Caco-2 (cell line): ENCODE results near the gene HOXD1. TPM values are rescaled to one million over a fixed set of nuclear protein-coding genes. Genes with fewer than 3 reads are reported as not detected.

Experiments used
- BruUV-seq: library from RNA; stranded (reverse); fragments of 400-500 nt; replicated peaks from 2 replicates; lab custom pipeline; 2021; lab: Mats Ljungman, UMichigan
- CTCF ChIA-PET: fragments of 300-600 bp; sonication (Branson Sonifier 250); formaldehyde crosslinking; loops from one replicate; lab custom pipeline; 2022; ENCODE audit warnings: antibody characterized with exemption; lab: Charles Lee
- POLR2A ChIA-PET: fragments of 300-600 bp; sonication (Branson Sonifier 250); formaldehyde crosslinking; loops from one replicate; lab custom pipeline; 2022; ENCODE audit warnings: antibody characterized with exemption; lab: Charles Lee
- DNase-seq, 2 experiments: peaks; one replicate each; pipeline versions ENCODE4 v3.0.0 to v3.0.0-alpha.2; 2020 to 2022
- H3K27me3 ChIP-seq: replicated peaks from 2 replicates; pipeline ENCODE4 v1.6.0; 2011; ENCODE audit warnings: low read length; ENCODE audit not compliant: control insufficient read depth, insufficient read depth
- H3K36me3 ChIP-seq: 2 replicates; pipeline ENCODE4 v1.5.1; 2011; ENCODE audit warnings: low read length; ENCODE audit not compliant: control insufficient read depth, insufficient read depth
- H3K4me1 ChIP-seq: fragments of 250-450 bp; sonication (Bioruptor Pico); 2 replicates; pipeline ENCODE4 v1.5.1; 2020; ENCODE audit warnings: mild to moderate bottlenecking
- H3K4me3 ChIP-seq: 2 replicates; pipeline ENCODE4 v1.5.1; 2011; ENCODE audit warnings: low read depth, mild to moderate bottlenecking, control low read depth, low read length
- H3K9me3 ChIP-seq: fragments of 250-450 bp; sonication (Bioruptor Pico); 2 replicates; pipeline ENCODE4 v1.5.1; 2020; ENCODE audit warnings: mild to moderate bottlenecking, moderate library complexity
- H3K27ac Mint-ChIP-seq: one replicate; pipeline ENCODE4 v1.8.0; 2022; ENCODE audit warnings: mixed read lengths; ENCODE audit not compliant: unreplicated experiment
- H3K27me3 Mint-ChIP-seq: one replicate; pipeline ENCODE4 v1.8.0; 2022; ENCODE audit warnings: mixed read lengths; ENCODE audit not compliant: insufficient read depth, unreplicated experiment
- H3K36me3 Mint-ChIP-seq: one replicate; pipeline ENCODE4 v1.8.0; 2022; ENCODE audit warnings: mild to moderate bottlenecking, mixed read lengths; ENCODE audit not compliant: insufficient read depth, unreplicated experiment
- H3K4me1 Mint-ChIP-seq: one replicate; pipeline ENCODE4 v1.8.0; 2022; ENCODE audit warnings: low read depth, mixed read lengths; ENCODE audit not compliant: unreplicated experiment
- H3K4me3 Mint-ChIP-seq: one replicate; pipeline ENCODE4 v1.8.0; 2022; ENCODE audit warnings: mild to moderate bottlenecking, moderate library complexity, mixed read lengths; ENCODE audit not compliant: unreplicated experiment
- H3K9me3 Mint-ChIP-seq: one replicate; pipeline ENCODE4 v1.8.0; 2022; ENCODE audit warnings: mixed read lengths; ENCODE audit not compliant: unreplicated experiment
- intact Hi-C: fragments of 100-400 bp; cut with micrococcal nuclease; formaldehyde crosslinking; loops from one replicate; pipeline ENCODE4 v1.10.0; 2022; ENCODE audit not compliant: unreplicated experiment
- total RNA-seq: library from RNA; stranded (reverse); gene quantifications from 2 replicates; pipeline ENCODE4 v1.2.3, GENCODE V29; 2022
- TF ChIP-seq, protein P1 (sequence below), 2 experiments: fragments of 200-600 bp in 1 of 2; IDR thresholded peaks; 1 replicate in 1 of 2; 2 replicates in 1 of 2; pipeline versions ENCODE4 v1.5.1 to v1.8.0; 2011 to 2022; ENCODE audit warnings: antibody characterized with exemption in 1 of 2, control low read depth in 1 of 2, inconsistent platforms in 1 of 2, low read depth in 1 of 2, low read length in 1 of 2, mild to moderate bottlenecking in 1 of 2, moderate library complexity in 1 of 2; ENCODE audit not compliant: insufficient read depth in 1 of 2, severe bottlenecking in 1 of 2, unreplicated experiment in 1 of 2

Gene HOXD1
- total RNA-seq, 1 experiment from 2014 or later = not detected

- Mint-ChIP-seq H3K9me3 (no peaks in the 10 kb centered on the region), H3K4me1 (peaks cover 7% of the 10 kb centered on the region), H3K27me3 (peaks cover 35% of the 10 kb centered on the region), H3K27ac (no peak overlapping the region), H3K36me3 (no peaks in the 10 kb centered on the region), H3K4me3 (no peak overlapping the region)
- Histone ChIP-seq H3K36me3 (no peaks in the 10 kb centered on the region), H3K27me3 (no peaks in the 10 kb centered on the region), H3K4me1 (0 out of 2 replicates have a peak, but pooled peaks cover 8% of the 10 kb centered on the region), H3K4me3 (no peak overlapping the region), H3K9me3 (no peaks in the 10 kb centered on the region)
- ChIA-PET CTCF (no interaction called here), POLR2A (no interaction called here)
- TF ChIP-seq, protein P1, sequence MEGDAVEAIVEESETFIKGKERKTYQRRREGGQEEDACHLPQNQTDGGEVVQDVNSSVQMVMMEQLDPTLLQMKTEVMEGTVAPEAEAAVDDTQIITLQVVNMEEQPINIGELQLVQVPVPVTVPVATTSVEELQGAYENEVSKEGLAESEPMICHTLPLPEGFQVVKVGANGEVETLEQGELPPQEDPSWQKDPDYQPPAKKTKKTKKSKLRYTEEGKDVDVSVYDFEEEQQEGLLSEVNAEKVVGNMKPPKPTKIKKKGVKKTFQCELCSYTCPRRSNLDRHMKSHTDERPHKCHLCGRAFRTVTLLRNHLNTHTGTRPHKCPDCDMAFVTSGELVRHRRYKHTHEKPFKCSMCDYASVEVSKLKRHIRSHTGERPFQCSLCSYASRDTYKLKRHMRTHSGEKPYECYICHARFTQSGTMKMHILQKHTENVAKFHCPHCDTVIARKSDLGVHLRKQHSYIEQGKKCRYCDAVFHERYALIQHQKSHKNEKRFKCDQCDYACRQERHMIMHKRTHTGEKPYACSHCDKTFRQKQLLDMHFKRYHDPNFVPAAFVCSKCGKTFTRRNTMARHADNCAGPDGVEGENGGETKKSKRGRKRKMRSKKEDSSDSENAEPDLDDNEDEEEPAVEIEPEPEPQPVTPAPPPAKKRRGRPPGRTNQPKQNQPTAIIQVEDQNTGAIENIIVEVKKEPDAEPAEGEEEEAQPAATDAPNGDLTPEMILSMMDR (IDR thresholded peaks at IDR 0.05; ENCODE audit: insufficient read depth in 1 of 2, low read depth in 1 of 2, low read length in 1 of 2, severe bottlenecking in 1 of 2, unreplicated experiment in 1 of 2) = no peak
- intact Hi-C loops = loop anchor here (5.0 kb wide), 1 partner anchor 47 kb away; the partner anchor contains the start of gene HOXD1
- DNase-seq = no peak
- BruUV-seq = no TSS peak
Observed at GRCh38 chr2:176139661-176140512, 48.6 kb upstream of the HOXD1 start.

GRCh38 chr2:176140513-176141317 lies 47.8 kb upstream of the HOXD1 start:
- no peak overlapping the region for H3K4me3 Mint-ChIP-seq
- no peaks in the 10 kb centered on the region for H3K36me3 ChIP-seq
- peaks cover 27% of the 10 kb centered on the region for H3K27me3 Mint-ChIP-seq
- BruUV-seq = no TSS peak
- H3K36me3 Mint-ChIP-seq = no peaks in the 10 kb centered on the region
- POLR2A ChIA-PET = no interaction called here
- 0 out of 2 replicates have a peak, but pooled peaks cover 1% of the 10 kb centered on the region for H3K27me3 ChIP-seq
- H3K4me1 Mint-ChIP-seq = peaks cover 7% of the 10 kb centered on the region
- no peaks in the 10 kb centered on the region for H3K9me3 ChIP-seq
- no peak overlapping the region for H3K4me3 ChIP-seq
- intact Hi-C loops = no loop called here
- H3K9me3 Mint-ChIP-seq = no peaks in the 10 kb centered on the region
- CTCF ChIA-PET = no interaction called here
- TF ChIP-seq, protein P1 (IDR thresholded peaks at IDR 0.05; ENCODE audit: insufficient read depth in 1 of 2, low read depth in 1 of 2, low read length in 1 of 2, severe bottlenecking in 1 of 2, unreplicated experiment in 1 of 2) = peak in 1 of 2 experiments; percentile 0
- 0 out of 2 replicates have a peak, but pooled peaks cover 7% of the 10 kb centered on the region for H3K4me1 ChIP-seq
- H3K27ac Mint-ChIP-seq = no peak overlapping the region
- peak in 1 of 2 experiments; percentile 14 for DNase-seq

DNA sequence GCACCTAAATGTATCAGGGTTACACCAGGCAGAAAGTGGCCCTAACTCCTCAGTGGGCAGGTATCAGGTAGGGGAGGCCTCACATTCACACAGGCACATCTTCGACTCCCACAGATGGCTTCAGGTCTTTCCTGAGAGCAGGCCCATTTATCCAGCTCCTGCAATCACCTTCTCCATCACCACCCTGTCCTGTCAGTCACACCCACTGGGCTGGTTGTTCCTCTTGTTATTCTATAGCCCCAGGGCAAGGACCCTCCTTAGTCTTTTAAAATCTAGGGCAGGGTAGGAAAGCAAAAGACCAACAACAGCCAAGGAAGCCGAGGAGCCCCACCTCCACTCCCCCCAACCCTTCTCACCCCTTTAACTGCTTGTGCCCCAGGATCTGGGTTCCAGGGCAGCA lies 46.2 kb upstream of the HOXD1 start:
- no peaks in the 10 kb centered on the region for H3K9me3 Mint-ChIP-seq
- Histone ChIP-seq H3K4me3 (no peak overlapping the region), H3K27me3 (0 out of 2 replicates have a peak, but pooled peaks cover 1% of the 10 kb centered on the region), H3K4me1 (no peaks in the 10 kb centered on the region), H3K9me3 (no peaks in the 10 kb centered on the region), H3K36me3 (no peaks in the 10 kb centered on the region)
- BruUV-seq = no TSS peak
- POLR2A ChIA-PET = no interaction called here
- intact Hi-C loops = no loop called here
- CTCF ChIA-PET = no interaction called here
- H3K27me3 Mint-ChIP-seq = peaks cover 23% of the 10 kb centered on the region
- DNase-seq = no peak
- no peak overlapping the region for H3K4me3 Mint-ChIP-seq
- no peak overlapping the region for H3K27ac Mint-ChIP-seq
- H3K4me1 Mint-ChIP-seq = no peaks in the 10 kb centered on the region
- no peaks in the 10 kb centered on the region for H3K36me3 Mint-ChIP-seq
- TF ChIP-seq, protein P1 (IDR thresholded peaks at IDR 0.05; ENCODE audit: insufficient read depth in 1 of 2, low read depth in 1 of 2, low read length in 1 of 2, severe bottlenecking in 1 of 2, unreplicated experiment in 1 of 2) = no peak
